ENCODE data around the gene HAUS8. TPM values are rescaled to one million over a fixed set of nuclear protein-coding genes. Genes with fewer than 3 reads are reported as not detected.

Gene HAUS8
- total and polyA plus RNA-seq, 9 of the 15 experiments (the other 6 are each of a cell fraction or from before 2014, with no cell fraction given) = 20.5 to 53.2 (median 36.0) TPM

DNA sequence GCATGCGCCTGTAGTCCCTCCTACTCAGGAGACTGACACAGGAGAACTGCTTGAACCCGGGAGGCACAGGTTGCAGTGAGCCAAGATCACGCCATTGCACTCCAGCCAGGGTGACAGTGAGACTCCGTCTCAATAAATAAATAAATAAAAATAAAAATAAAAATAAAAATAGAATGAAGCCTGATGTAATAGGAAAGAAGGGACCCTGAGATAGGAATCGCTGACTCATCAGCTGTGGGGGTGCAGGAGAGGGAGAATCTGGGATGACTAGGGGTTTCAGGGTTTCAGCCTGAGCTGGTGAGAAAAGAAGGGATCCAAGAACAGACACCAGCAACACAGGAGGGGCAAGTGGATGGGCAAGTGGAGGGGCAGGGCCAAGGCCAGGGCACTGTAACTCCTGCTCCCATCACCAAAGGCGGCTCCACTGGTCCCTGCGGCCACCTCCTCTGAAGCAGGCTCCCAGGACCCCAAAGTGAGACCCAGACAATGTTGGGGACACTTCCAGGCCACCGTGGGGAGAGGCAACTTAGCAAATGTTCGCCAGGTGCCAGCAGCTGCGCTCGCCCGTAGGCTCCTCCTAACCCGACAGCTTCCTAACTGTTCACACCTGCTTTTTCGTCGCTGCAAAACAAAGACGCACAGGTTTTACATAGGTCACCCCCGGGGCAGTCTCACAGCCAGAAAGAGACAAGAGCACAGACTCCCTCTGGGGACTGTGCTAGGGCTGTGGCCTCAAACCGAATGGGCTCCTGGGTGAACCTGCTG, 1.2 kb downstream of the HAUS8 start (continued):
- no peak for TF ChIP-seq CBFB (CRISPR knock-in tag; IDR thresholded peaks at IDR 0.05)

DNA sequence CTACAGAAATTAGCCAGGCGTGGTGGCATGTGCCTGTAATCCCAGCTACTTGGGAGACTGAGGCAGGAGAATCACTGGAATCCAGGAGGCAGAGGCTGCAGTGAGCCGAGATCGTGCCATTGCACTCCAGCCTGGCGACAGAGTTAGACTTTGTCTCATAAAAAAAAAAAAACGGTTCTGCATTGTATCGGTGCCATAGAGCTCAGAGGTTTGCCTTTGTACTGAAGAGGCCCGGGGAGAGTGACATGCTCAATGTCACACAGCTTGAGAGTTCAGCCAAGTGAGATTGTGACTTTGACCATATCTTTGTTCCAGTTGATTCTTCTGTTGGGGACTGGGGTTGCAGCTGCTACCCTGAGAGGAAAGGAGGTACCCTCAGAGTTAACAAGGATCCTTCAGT, 4.3 kb downstream of the HAUS8 start:
- in situ Hi-C loops (cut with MboI) = loop anchor here (5.0 kb wide), 1 partner anchor 216 kb away; no protein-coding TSS in a partner anchor
- no peak for FAIRE-seq

More for the DNA sequence above, 4.3 kb downstream of the HAUS8 start:
- Histone ChIP-seq H3K79me2 (ENCODE audit: control insufficient read depth, insufficient read depth, low read length) (peaks cover 70% of the 10 kb centered on the region), H3K27me3 (ENCODE audit: control insufficient read depth in 2 of 2, insufficient read depth in 2 of 2, low read length in 2 of 2) (no peaks in the 10 kb centered on the region; a peak in 1 of 5 replicates), H3K9me3 (replicated peaks; ENCODE audit: control insufficient read depth, insufficient read depth, low read depth, low read length) (no peaks in the 10 kb centered on the region), H3K9me1 (ENCODE audit: control insufficient read depth, insufficient read depth, low read length) (peaks cover 3% of the 10 kb centered on the region), H3K4me1 (replicated peaks in 1 of 2; ENCODE audit: control insufficient read depth in 2 of 2, insufficient read depth in 2 of 2, low read length in 2 of 2) (peaks cover 7 to 21% of the 10 kb centered on the region in 2 experiments; a peak in 4 of 5 replicates), H3K9ac (ENCODE audit: insufficient read depth in 1 of 2, low read depth in 2 of 2, low read length in 2 of 2) (peak overlapping the region in 1 of 2 experiments; percentile 79; a peak in 1 of 4 replicates), H3K4me3 (no peak overlapping the region), H2AFZ (ENCODE audit: low read depth, low read length) (no peak overlapping the region), H3K27ac (ENCODE audit: extremely low read depth, low read depth, low read length) (no peak overlapping the region), H4K20me1 (replicated peaks; ENCODE audit: control insufficient read depth, insufficient read depth, low read length) (0 out of 2 replicates have a peak, but pooled peaks cover 5% of the 10 kb centered on the region), H3K36me3 (ENCODE audit: control insufficient read depth, insufficient read depth, low read length) (peaks cover 72% of the 10 kb centered on the region), H3K4me2 (ENCODE audit: insufficient read depth, low read length) (no peak overlapping the region)
- ChIA-PET CTCF (ENCODE audit: low intra/inter-chr PET ratio) (interaction anchor here (0.7 kb wide), 1 partner anchor 212 kb away, joined by 3 read pairs; no protein-coding TSS in a partner anchor), POLR2A (interaction anchor here (0.6 to 1.4 kb wide), 3 partner anchors 9 to 84 kb away, joined by 3 to 4 read pairs (median 3); no protein-coding TSS in a partner anchor)
- TF ChIP-seq KDM4B (IDR thresholded peaks at IDR 0.05; ENCODE audit: borderline replicate concordance in 2 of 2, low read depth in 1 of 2) (no peak), ZNF184 (CRISPR knock-in tag; IDR thresholded peaks at IDR 0.05) (no peak), PTBP1 (IDR thresholded peaks at IDR 0.05; ENCODE audit: low read depth, low read length) (no peak), ETV6 (IDR thresholded peaks at IDR 0.05; ENCODE audit: borderline replicate concordance in 1 of 2, low read depth in 2 of 2, low read length in 1 of 2) (no peak), ETV6 (CRISPR knock-in tag; IDR thresholded peaks at IDR 0.05; ENCODE audit: borderline replicate concordance) (no peak), MEIS2 (IDR thresholded peaks at IDR 0.05; ENCODE audit: partially characterized antibody) (no peak), ZNF766 (CRISPR knock-in tag; conservative IDR thresholded peaks at IDR 0.05) (no peak), HNRNPL (IDR thresholded peaks at IDR 0.05; ENCODE audit: low read depth, low read length) (no peak), CBX1 (IDR thresholded peaks at IDR 0.05; ENCODE audit: low read depth) (no peak), BHLHE40 (IDR thresholded peaks at IDR 0.05; ENCODE audit: low read length) (no peak), ZNF717 (CRISPR knock-in tag; IDR thresholded peaks at IDR 0.05) (no peak), SNRNP70 (optimal IDR thresholded peaks at IDR 0.05; ENCODE audit: low read depth, low read length) (no peak), PHB2 (IDR thresholded peaks at IDR 0.05; ENCODE audit: low read depth) (no peak)
- TF ChIP-seq, protein P1, sequence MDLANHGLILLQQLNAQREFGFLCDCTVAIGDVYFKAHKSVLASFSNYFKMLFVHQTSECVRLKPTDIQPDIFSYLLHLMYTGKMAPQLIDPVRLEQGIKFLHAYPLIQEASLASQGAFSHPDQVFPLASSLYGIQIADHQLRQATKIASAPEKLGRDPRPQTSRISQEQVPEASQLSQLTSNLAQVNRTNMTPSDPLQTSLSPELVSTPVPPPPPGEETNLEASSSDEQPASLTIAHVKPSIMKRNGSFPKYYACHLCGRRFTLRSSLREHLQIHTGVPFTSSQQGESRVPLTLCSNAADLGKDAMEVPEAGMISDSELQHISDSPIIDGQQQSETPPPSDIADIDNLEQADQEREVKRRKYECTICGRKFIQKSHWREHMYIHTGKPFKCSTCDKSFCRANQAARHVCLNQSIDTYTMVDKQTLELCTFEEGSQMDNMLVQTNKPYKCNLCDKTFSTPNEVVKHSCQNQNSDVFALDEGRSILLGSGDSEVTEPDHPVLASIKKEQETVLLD (IDR thresholded peaks at IDR 0.05) = no peak
- TF ChIP-seq, protein P2, sequence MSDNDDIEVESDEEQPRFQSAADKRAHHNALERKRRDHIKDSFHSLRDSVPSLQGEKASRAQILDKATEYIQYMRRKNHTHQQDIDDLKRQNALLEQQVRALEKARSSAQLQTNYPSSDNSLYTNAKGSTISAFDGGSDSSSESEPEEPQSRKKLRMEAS (CRISPR knock-in tag; IDR thresholded peaks at IDR 0.05) = no peak
- TF ChIP-seq, protein P3, sequence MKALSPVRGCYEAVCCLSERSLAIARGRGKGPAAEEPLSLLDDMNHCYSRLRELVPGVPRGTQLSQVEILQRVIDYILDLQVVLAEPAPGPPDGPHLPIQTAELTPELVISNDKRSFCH (CRISPR knock-in tag; IDR thresholded peaks at IDR 0.05) = no peak
- TF ChIP-seq, protein P3 (tag; IDR thresholded peaks at IDR 0.05) = no peak
- DNase-seq (ENCODE audit: extremely low read depth in 1 of 4, low spot score in 3 of 4) (no peak), ATAC-seq (no peak)
- WGBS (ENCODE audit: insufficient coverage, low coverage, missing lambda C conversion rate) = 82% methylated on average over 6 of the region's 7 CpGs
- no TSS peak for BruUV-seq (replicated peaks)
- intact Hi-C loops (cut with micrococcal nuclease) = loop anchor here (10.0 kb wide), 1 partner anchor 134 kb away; no protein-coding TSS in a partner anchor
